ENCODE results near the gene AIFM3. TPM values are rescaled to one million over a fixed set of nuclear protein-coding genes. Genes with fewer than 3 reads are reported as not detected.

AIFM3 gene
- total RNA-seq, 1 experiment from 2014 or later, result 4.2 TPM

DNA sequence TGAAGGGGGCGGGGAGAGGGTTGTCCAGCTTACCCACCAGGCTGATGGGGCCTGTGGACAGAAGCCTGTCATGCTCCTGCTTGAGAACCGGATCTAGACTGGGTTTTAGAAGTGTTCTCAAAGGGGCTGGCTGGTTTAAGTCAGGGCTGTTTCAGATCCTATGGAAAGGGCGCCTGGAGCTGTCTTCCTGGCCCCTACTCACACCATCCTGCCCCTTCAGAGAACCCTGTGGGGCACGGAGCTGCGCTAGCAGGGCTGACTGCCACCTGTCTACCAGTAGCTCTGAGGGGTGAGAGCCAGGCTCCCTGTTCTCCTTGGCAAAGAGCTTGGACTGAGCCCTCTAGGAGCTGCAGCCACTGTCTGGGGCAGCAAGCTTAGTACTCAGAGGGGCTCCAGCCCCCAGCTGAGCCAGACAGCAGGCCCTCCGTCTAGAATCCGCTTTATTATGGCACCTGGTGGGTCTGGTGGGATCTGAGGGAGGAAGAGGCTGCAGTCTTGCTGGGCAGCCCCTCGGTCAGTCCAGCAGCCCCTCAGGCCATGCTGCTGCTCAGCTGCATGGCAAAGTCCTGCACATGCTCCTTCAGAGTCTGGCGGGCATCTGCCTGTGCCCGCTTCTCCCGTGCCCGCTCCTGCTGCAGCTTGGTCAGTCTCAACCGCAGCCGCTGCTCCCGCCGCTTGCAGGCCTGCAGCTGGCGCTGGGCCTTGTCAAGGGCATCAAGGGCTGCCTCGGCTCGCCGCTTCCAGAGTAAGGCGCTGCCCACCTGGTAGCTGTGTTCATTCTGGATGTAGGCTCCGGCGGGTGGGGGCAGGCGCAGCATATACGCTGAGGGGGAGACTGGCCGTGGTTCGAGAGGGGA lies 32.5 kb downstream of the AIFM3 start:
- Mint-ChIP-seq H3K27ac (ENCODE audit: unreplicated experiment) (peak overlapping the region; percentile 31), H3K27me3 (ENCODE audit: unreplicated experiment) (no peaks in the 10 kb centered on the region), H3K36me3 (ENCODE audit: insufficient read depth, unreplicated experiment) (peaks cover 78% of the 10 kb centered on the region), H3K4me1 (ENCODE audit: low read depth, unreplicated experiment) (peaks cover 9% of the 10 kb centered on the region), H3K4me3 (ENCODE audit: low read depth, unreplicated experiment) (peak overlapping the region; percentile 97), H3K9me3 (ENCODE audit: low read depth, unreplicated experiment) (no peaks in the 10 kb centered on the region)
- no TSS peak for BruUV-seq (replicated peaks)
- CTCF ChIA-PET, result interaction anchor here (1.4 kb wide), 1 partner anchor 114 kb away, joined by 4 read pairs; no protein-coding TSS in a partner anchor
- intact Hi-C loops (cut with micrococcal nuclease; ENCODE audit: unreplicated experiment), result no loop called here
- no peak for DNase-seq
- TF ChIP-seq, protein P1, sequence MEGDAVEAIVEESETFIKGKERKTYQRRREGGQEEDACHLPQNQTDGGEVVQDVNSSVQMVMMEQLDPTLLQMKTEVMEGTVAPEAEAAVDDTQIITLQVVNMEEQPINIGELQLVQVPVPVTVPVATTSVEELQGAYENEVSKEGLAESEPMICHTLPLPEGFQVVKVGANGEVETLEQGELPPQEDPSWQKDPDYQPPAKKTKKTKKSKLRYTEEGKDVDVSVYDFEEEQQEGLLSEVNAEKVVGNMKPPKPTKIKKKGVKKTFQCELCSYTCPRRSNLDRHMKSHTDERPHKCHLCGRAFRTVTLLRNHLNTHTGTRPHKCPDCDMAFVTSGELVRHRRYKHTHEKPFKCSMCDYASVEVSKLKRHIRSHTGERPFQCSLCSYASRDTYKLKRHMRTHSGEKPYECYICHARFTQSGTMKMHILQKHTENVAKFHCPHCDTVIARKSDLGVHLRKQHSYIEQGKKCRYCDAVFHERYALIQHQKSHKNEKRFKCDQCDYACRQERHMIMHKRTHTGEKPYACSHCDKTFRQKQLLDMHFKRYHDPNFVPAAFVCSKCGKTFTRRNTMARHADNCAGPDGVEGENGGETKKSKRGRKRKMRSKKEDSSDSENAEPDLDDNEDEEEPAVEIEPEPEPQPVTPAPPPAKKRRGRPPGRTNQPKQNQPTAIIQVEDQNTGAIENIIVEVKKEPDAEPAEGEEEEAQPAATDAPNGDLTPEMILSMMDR (IDR thresholded peaks at IDR 0.05; ENCODE audit: unreplicated experiment), result no peak

DNA sequence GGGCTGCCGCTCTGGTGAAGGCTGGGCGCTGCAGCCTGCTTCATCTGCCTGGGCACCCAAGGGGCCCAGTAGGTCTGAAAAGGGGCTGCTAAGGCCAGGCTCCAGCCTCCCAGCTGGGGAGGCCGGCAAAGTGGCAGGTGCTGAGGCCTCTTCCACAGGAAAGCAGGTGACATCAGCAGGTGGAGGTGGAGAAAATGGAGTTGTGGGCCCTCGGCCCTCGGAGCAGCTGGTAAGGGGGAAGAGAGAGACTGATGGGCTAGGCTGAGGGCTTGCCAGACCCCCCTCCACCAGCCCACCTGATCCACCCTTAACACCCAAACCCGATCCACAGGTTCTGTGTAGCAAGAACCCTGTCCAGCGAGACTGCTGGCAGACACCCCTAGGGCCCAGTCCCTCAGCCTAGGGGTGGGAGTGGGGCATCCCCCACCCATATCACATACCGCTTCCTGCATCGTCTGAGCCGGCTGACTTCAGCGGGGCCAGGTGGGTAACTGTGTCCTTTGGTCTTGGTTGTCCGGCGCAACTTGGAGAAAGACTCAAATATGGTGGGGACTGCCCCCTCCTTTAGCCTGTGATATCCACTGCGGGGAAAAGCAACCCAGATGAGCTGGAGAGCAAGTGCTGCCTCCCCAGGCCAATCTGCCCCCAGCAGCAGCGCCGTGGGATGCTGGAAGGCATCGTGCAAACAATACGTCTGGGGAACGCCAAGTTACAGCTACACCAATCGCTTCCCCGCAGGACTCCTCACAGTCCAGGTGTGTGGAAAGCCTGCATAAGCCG lies 33.3 kb downstream of the AIFM3 start:
- H3K4me1 Mint-ChIP-seq (ENCODE audit: low read depth, unreplicated experiment), result peaks cover 9% of the 10 kb centered on the region
- peaks cover 73% of the 10 kb centered on the region for H3K36me3 Mint-ChIP-seq (ENCODE audit: insufficient read depth, unreplicated experiment)
- intact Hi-C loops (cut with micrococcal nuclease; ENCODE audit: unreplicated experiment), result no loop called here
- BruUV-seq (replicated peaks), result no TSS peak
- TF ChIP-seq, protein P1 (IDR thresholded peaks at IDR 0.05; ENCODE audit: unreplicated experiment), result no peak
- no peaks in the 10 kb centered on the region for H3K27me3 Mint-ChIP-seq (ENCODE audit: unreplicated experiment)
- H3K9me3 Mint-ChIP-seq (ENCODE audit: low read depth, unreplicated experiment), result no peaks in the 10 kb centered on the region
- H3K27ac Mint-ChIP-seq (ENCODE audit: unreplicated experiment), result peak overlapping the region; percentile 63
- DNase-seq, result no peak
- peak overlapping the region; percentile 97 for H3K4me3 Mint-ChIP-seq (ENCODE audit: low read depth, unreplicated experiment)
- CTCF ChIA-PET, result no interaction called here

DNA sequence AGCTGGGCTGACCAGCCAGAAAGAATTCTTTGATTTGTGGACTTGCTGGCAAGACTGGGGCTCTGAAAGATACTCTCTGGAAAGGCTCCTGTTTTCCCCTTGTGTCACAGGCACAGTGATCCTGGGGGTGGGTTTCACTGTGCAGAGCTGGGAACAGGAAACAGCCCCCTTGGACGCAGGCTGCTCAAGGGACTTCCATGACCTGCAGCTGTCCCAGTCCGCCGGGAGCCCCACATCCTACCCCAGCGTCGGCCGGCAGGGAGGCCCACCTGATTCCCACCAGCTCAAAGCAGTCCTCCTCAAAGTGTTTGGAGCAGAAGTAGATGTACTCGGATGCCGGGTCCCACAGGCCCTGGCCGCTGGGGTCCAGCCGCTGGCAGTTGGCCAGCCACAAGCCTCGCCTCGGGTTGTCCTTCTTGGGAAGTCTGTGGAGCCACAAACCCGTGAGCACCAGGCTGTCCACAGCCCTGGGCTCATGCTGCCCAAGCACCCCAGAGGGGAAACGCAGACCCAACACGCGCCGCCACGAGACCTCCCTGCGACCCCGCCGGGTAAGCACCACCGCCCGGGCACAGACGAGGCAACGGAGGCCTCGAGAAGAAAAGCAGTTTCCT lies 34.0 kb downstream of the AIFM3 start:
- CTCF ChIA-PET, result no interaction called here
- Mint-ChIP-seq H3K27ac (ENCODE audit: unreplicated experiment) (peak overlapping the region; percentile 63), H3K4me1 (ENCODE audit: low read depth, unreplicated experiment) (peaks cover 9% of the 10 kb centered on the region), H3K27me3 (ENCODE audit: unreplicated experiment) (no peaks in the 10 kb centered on the region), H3K9me3 (ENCODE audit: low read depth, unreplicated experiment) (no peaks in the 10 kb centered on the region), H3K36me3 (ENCODE audit: insufficient read depth, unreplicated experiment) (peaks cover 70% of the 10 kb centered on the region), H3K4me3 (ENCODE audit: low read depth, unreplicated experiment) (peak overlapping the region; percentile 97)
- intact Hi-C loops (cut with micrococcal nuclease; ENCODE audit: unreplicated experiment), result no loop called here
- TF ChIP-seq, protein P1 (IDR thresholded peaks at IDR 0.05; ENCODE audit: unreplicated experiment), result no peak
- BruUV-seq (replicated peaks), result no TSS peak
- no peak for DNase-seq

DNA sequence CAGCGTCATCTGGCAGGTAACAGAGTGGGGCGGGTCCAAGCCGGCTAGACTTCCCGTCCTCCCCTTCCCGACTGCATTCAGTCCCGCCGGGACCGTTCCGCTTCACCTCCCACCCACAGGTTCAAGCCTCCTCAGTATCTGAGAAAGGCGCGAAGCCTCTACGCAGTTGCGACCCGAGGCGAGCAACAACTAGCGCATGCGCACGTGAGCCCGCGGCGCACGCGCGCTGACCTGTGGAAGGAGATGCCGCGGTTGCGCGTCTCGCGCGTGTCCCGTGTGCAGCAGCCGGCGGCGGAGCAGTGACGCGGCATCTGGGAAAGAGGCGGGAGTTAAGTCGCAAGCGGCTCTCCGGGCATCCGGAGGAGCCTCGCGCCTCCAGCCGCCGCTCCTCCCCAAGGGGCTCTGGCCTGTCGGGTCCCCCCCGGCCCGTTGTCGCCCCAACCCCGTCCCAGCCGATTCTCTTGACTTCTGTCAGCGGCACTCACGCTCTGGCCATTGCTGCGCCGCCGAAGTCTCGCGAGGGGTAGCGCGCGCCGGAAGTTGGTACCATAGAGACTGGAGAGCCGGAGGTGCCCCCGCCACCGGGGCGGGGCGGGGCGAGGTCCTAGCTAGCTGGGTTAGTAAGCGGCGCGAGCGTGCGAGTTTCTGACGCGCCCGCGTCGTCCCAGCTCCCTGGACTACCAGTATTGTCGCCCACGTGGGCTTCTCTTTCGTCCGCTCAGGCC lies 34.7 kb downstream of the AIFM3 start, which contains the start of gene THAP7:
THAP7 (minus strand) TSS at position 518 of the 725 bp plus-strand sequence; CDS start at position 311, 207 bp downstream.
- peaks cover 9% of the 10 kb centered on the region for H3K4me1 Mint-ChIP-seq (ENCODE audit: low read depth, unreplicated experiment)
- TF ChIP-seq, protein P1 (IDR thresholded peaks at IDR 0.05; ENCODE audit: unreplicated experiment), result no peak
- CTCF ChIA-PET, result interaction anchor here (0.6 to 0.9 kb wide), 3 partner anchors 43 to 116 kb away, joined by 3 to 4 read pairs (median 4); no protein-coding TSS in a partner anchor
- H3K4me3 Mint-ChIP-seq (ENCODE audit: low read depth, unreplicated experiment), result peak within 1 kb of the TSS; percentile 97
- DNase-seq, result peak; percentile 96
- no peaks in the 10 kb centered on the region for H3K9me3 Mint-ChIP-seq (ENCODE audit: low read depth, unreplicated experiment)
- H3K27me3 Mint-ChIP-seq (ENCODE audit: unreplicated experiment), result no peaks in the 10 kb centered on the region
- peak within 1 kb of the TSS; percentile 63 for H3K27ac Mint-ChIP-seq (ENCODE audit: unreplicated experiment)
- intact Hi-C loops (cut with micrococcal nuclease; ENCODE audit: unreplicated experiment), result no loop called here
- H3K36me3 Mint-ChIP-seq (ENCODE audit: insufficient read depth, unreplicated experiment), result peaks cover 64% of the 10 kb centered on the region
- BruUV-seq (replicated peaks), result TSS peak; percentile 73
